Thyroid gland (tissue), 4 donors: Measurements from ENCODE around the gene MAB21L1. TPM values are rescaled to one million over a fixed set of nuclear protein-coding genes. Genes with fewer than 3 reads are reported as not detected.

Experiments used
- DNase-seq, 2 donors: peaks; one replicate each; pipeline ENCODE4 v3.0.0-alpha.2; 2019
- H3K27ac ChIP-seq, 3 donors: fragments of 200-600 bp; sonication (generic); 1 replicate in 2 of 3; 2 replicates in 1 of 3; pipeline ENCODE4 v1.5.1; 2016 to 2019; ENCODE audit warnings: mild to moderate bottlenecking in 1 of 3, moderate library complexity in 1 of 3
- H3K27me3 ChIP-seq: fragments of 200-600 bp; sonication (generic); one replicate; pipeline ENCODE4 v1.5.1; 2019
- H3K36me3 ChIP-seq, 2 donors: fragments of 200-600 bp; sonication (generic); one replicate each; pipeline ENCODE4 v1.5.1; 2016 to 2019
- H3K4me1 ChIP-seq, 2 donors: fragments of 200-600 bp; sonication (generic); one replicate each; pipeline ENCODE4 v1.5.1; 2017 to 2019
- H3K4me3 ChIP-seq, 3 donors: fragments of 200-600 bp; sonication (generic); replicated peaks in 1 of 3; 1 replicate in 2 of 3; 2 replicates in 1 of 3; pipeline ENCODE4 v1.5.1; 2016; ENCODE audit warnings: mild to moderate bottlenecking in 1 of 3
- H3K9me3 ChIP-seq: fragments of 200-600 bp; sonication (generic); one replicate; pipeline ENCODE4 v1.5.1; 2017
- POLR2A ChIP-seq, 2 donors: fragments of 450-650 bp; IDR thresholded peaks; one replicate each; pipeline ENCODE4 v1.6.1; 2017; ENCODE audit warnings: antibody characterized with exemption in 2 of 2, mild to moderate bottlenecking in 2 of 2, moderate library complexity in 1 of 2
- WGBS, 2 donors: methylation state at CpG; one replicate each; pipeline ENCODE4 v1.1.5; 2017; 5-methylcytosine and 5-hydroxymethylcytosine counted together
- intact Hi-C: fragments of 100-400 bp; cut with DNase I; formaldehyde crosslinking; loops from one replicate; pipeline ENCODE4 v1.15.1; 2023
- total RNA-seq, 4 donors: library from RNA; depleted of rRNA; stranded (reverse); fragments of >200 nt; gene quantifications; one replicate each; pipeline ENCODE4 v1.2.3, GENCODE V29; 2016
- TF ChIP-seq, protein P1 (sequence below), 6 experiments: fragments of 200-600 bp in 3 of 6; fragments of 450-650 bp in 3 of 6; sonication (generic) in 3 of 6; IDR thresholded peaks; one replicate each; pipeline ENCODE4 v1.5.1; 2016 to 2019; ENCODE audit warnings: antibody characterized with exemption in 6 of 6, mild to moderate bottlenecking in 2 of 6, inconsistent platforms in 1 of 6, moderate library complexity in 1 of 6

MAB21L1 gene
- total RNA-seq, 4 donors from 2014 or later, result 2.2 to 2.9 (median 2.5) TPM

DNA sequence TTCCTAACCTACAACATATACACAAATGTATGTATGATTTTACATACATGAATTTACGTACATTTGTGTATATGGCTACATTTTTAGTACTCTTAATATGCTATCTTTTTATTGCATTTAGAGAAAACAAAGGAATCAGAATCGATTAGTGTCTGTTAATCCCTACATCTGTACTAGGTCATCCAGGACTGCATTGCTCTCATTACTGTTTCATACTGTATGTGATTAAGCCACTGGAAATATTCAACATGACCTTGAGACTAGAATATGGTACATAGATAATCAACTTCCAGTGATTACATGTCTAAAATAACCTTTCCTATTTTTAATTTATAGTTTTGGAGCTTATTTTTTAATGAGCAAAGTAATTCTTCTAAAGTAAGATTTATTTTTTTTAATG, 5.3 kb upstream of the MAB21L1 start:
- Histone ChIP-seq H3K36me3 (no peaks in the 10 kb centered on the region), H3K27me3 (no peaks in the 10 kb centered on the region), H3K4me1 (no peaks in the 10 kb centered on the region), H3K9me3 (no peaks in the 10 kb centered on the region), H3K27ac (no peak overlapping the region), H3K4me3 (no peak overlapping the region)
- intact Hi-C loops, result no loop called here
- 90 to 94% methylated on average over 2 of the region's 2 CpGs for WGBS, 2 donors
- no peak for DNase-seq
- TF ChIP-seq POLR2A (IDR thresholded peaks at IDR 0.05), result no peak
- TF ChIP-seq, protein P1, sequence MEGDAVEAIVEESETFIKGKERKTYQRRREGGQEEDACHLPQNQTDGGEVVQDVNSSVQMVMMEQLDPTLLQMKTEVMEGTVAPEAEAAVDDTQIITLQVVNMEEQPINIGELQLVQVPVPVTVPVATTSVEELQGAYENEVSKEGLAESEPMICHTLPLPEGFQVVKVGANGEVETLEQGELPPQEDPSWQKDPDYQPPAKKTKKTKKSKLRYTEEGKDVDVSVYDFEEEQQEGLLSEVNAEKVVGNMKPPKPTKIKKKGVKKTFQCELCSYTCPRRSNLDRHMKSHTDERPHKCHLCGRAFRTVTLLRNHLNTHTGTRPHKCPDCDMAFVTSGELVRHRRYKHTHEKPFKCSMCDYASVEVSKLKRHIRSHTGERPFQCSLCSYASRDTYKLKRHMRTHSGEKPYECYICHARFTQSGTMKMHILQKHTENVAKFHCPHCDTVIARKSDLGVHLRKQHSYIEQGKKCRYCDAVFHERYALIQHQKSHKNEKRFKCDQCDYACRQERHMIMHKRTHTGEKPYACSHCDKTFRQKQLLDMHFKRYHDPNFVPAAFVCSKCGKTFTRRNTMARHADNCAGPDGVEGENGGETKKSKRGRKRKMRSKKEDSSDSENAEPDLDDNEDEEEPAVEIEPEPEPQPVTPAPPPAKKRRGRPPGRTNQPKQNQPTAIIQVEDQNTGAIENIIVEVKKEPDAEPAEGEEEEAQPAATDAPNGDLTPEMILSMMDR (IDR thresholded peaks at IDR 0.05), result no peak

DNA sequence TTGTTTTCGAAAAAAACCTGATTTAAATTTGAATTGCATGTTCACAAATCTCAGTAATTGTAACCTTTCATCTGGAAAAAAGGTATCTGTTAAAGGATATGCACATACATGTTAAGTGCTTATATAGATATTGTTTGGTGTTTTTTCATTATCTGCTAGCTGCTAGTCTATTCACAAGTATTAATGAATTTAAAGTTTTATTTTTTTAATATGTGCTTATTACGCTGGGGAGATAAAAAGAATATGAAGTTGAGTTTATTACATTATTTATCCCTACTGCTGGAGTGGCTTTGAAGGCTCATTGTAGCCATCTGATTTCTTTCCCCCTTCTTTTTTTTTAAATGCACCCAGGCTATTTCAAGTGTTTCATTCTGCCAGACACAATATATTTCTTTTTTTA, 3.9 kb upstream of the MAB21L1 start:
- no peaks in the 10 kb centered on the region for H3K36me3 ChIP-seq
- no peaks in the 10 kb centered on the region for H3K4me1 ChIP-seq
- H3K4me3 ChIP-seq, result no peak overlapping the region
- WGBS, 2 donors, result 95 to 96% methylated on average over 2 of the region's 2 CpGs
- H3K27me3 ChIP-seq, result no peaks in the 10 kb centered on the region
- no peaks in the 10 kb centered on the region for H3K9me3 ChIP-seq
- H3K27ac ChIP-seq, result no peak overlapping the region
- intact Hi-C loops, result no loop called here
- no peak for DNase-seq
- no peak for TF ChIP-seq POLR2A (IDR thresholded peaks at IDR 0.05)
- TF ChIP-seq, protein P1 (IDR thresholded peaks at IDR 0.05), result no peak

DNA sequence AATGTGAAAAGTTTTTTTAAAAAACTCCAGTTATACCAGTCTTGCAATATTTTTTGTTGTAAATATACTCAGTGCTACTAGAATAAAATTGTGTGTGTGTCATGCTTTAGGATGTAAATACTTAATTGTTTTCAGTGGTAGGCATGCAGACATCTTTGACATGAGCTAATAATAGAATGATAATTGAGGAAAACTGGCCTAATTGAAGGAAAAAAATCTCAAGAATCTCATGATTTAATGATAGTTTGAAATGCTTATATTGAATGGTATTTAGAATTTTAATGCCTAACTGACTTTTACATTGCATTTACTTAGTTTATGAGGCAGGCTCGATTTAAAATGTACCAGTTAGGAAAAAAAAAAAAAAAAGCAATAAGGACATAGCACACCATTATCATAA, 3.2 kb upstream of the MAB21L1 start:
- no peak for TF ChIP-seq POLR2A (IDR thresholded peaks at IDR 0.05)
- TF ChIP-seq, protein P1 (IDR thresholded peaks at IDR 0.05), result no peak
- intact Hi-C loops, result no loop called here
- Histone ChIP-seq H3K27me3 (no peaks in the 10 kb centered on the region), H3K9me3 (no peaks in the 10 kb centered on the region), H3K4me1 (no peaks in the 10 kb centered on the region), H3K4me3 (no peak overlapping the region), H3K27ac (no peak overlapping the region), H3K36me3 (no peaks in the 10 kb centered on the region)
- WGBS, 2 donors, result 88 to 89% methylated on average over 1 of the region's 1 CpG
- DNase-seq, result no peak

DNA sequence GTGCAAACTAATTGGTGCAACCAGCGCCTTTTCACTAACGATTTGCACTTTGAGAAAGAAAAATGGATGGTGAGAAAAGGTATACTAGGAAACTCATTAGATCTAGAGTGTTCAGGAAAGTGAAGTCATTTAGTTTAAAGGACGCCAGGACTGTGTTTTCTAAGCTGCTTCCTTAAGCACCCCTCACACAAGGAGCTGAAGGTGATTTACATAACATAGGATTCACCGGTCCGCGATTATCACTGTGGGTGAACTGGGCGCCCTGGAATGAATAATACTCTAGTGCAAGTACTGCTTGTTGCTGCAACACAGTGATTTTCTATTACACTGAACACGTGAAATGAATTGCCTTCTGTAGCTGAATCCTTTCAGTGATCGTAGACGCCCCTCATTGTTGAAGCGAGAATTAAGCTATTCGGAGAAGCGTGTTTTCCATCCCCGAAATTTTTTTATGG, 2.6 kb upstream of the MAB21L1 start:
- TF ChIP-seq, protein P1 (IDR thresholded peaks at IDR 0.05), result no peak
- TF ChIP-seq POLR2A (IDR thresholded peaks at IDR 0.05), result no peak
- H3K27me3 ChIP-seq, result no peaks in the 10 kb centered on the region
- intact Hi-C loops, result no loop called here
- H3K36me3 ChIP-seq, result no peaks in the 10 kb centered on the region
- 81 to 82% methylated on average over 14 of the region's 14 CpGs for WGBS, 2 donors
- H3K27ac ChIP-seq, result no peak overlapping the region
- no peak for DNase-seq
- H3K4me3 ChIP-seq, result no peak overlapping the region
- no peaks in the 10 kb centered on the region for H3K4me1 ChIP-seq
- no peaks in the 10 kb centered on the region for H3K9me3 ChIP-seq

DNA sequence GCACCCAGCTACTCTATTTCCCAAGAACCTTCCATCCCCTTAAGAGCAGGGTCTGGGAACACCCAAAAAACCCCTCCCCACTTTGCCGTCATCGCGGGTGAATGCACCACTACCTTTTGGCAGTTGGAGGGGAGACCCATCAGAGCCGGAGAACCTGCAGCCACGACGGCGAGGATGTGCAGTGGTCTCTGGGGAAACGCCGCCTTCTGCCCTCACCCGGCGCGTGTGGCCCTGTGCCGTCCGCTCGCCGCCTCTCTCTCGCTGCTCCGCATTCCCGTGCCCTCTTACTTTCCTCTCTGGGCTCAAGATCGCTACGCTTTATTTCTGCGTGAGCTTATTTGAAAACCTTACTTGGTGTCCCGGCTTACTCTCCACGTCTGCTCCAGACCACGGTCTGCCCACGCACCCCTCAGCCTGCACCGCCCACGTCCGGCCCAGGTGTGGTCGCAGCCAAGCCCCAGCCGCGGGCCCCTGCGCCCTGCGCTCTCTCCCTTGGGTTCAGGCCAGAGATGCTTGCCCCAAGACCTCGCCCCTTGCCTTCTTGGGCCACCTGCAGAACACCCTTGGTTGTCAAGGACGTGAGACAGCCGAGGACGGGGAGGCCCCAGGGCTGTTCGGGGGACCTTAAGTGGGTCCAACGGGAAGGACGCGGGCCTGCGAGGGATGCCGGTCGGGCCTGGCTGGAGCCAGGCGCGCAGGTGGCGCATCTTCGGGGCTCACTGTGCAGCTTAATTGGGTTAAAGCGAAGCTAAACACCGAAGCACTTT, 2.0 kb upstream of the MAB21L1 start:
- DNase-seq, result no peak

More for the DNA sequence above, 2.0 kb upstream of the MAB21L1 start:
- H3K9me3 ChIP-seq, result no peaks in the 10 kb centered on the region
- no peaks in the 10 kb centered on the region for H3K36me3 ChIP-seq
- no peaks in the 10 kb centered on the region for H3K27me3 ChIP-seq
- no peak overlapping the region for H3K4me3 ChIP-seq
- no peak for TF ChIP-seq POLR2A (IDR thresholded peaks at IDR 0.05)
- TF ChIP-seq, protein P1 (IDR thresholded peaks at IDR 0.05), result no peak
- WGBS, 2 donors, result 67 to 68% methylated on average over 46 to 49 of the region's 51 CpGs
- H3K27ac ChIP-seq, result no peak overlapping the region
- intact Hi-C loops, result no loop called here
- H3K4me1 ChIP-seq, result no peaks in the 10 kb centered on the region
